Cardiac muscle cell (in vitro differentiated cells and primary cell): ENCODE results near the gene MZT2B. TPM values are rescaled to one million over a fixed set of nuclear protein-coding genes. Genes with fewer than 3 reads are reported as not detected.
"Not testable (repeated sequence)": the region's sequence is repeated elsewhere in the genome, so short reads cannot be mapped to it uniquely, and the experiment has no call there.

Source experiments
- DNase-seq, 2 donors: peaks; one replicate each; pipeline versions ENCODE4 v3.0.0 to v3.0.0-alpha.2; 2010 to 2017; ENCODE audit warnings: low read depth in 1 of 2, low spot score in 1 of 2
- H3K27ac ChIP-seq: fragments of 200-600 bp; sonication (generic); 2 replicates; pipeline ENCODE4 v1.5.1; 2016
- H3K27me3 ChIP-seq: fragments of 200-600 bp; sonication (generic); 2 replicates; pipeline ENCODE4 v1.6.0; 2016; ENCODE audit warnings: control low read depth
- H3K36me3 ChIP-seq: fragments of 200-600 bp; sonication (generic); 2 replicates; pipeline ENCODE4 v1.5.1; 2016; ENCODE audit warnings: control low read depth
- H3K4me1 ChIP-seq: fragments of 200-600 bp; sonication (generic); 2 replicates; pipeline ENCODE4 v1.8.1; 2017; ENCODE audit warnings: low read depth, mild to moderate bottlenecking, mixed run types
- H3K4me3 ChIP-seq: fragments of 200-600 bp; sonication (generic); 2 replicates; pipeline ENCODE4 v1.5.1; 2016; ENCODE audit warnings: mild to moderate bottlenecking
- H3K9me3 ChIP-seq: fragments of 200-600 bp; sonication (generic); 2 replicates; pipeline ENCODE4 v1.5.1; 2017; ENCODE audit warnings: low read depth, mild to moderate bottlenecking, control low read depth
- CTCF ChIP-seq: IDR thresholded peaks from 2 replicates; pipeline ENCODE4 v1.5.1; 2012; ENCODE audit warnings: low read depth, mild to moderate bottlenecking, low read length
- polyA plus RNA-seq: library from polyadenylated mRNA; unstranded; fragments of >200 nt; fragmentation: Nextera tagmentation; extraction: Ambion mirVana; gene quantifications from 2 replicates; pipeline ENCODE4 v1.2.1, GENCODE V29; 2016
- total RNA-seq: library from RNA; depleted of rRNA; stranded (reverse); fragments of >200 nt; gene quantifications from 2 replicates; pipeline ENCODE4 v1.2.3, GENCODE V29; 2016

MZT2B gene
- total and polyA plus RNA-seq, 2 experiments from 2014 or later, result 266 to 438 TPM

DNA sequence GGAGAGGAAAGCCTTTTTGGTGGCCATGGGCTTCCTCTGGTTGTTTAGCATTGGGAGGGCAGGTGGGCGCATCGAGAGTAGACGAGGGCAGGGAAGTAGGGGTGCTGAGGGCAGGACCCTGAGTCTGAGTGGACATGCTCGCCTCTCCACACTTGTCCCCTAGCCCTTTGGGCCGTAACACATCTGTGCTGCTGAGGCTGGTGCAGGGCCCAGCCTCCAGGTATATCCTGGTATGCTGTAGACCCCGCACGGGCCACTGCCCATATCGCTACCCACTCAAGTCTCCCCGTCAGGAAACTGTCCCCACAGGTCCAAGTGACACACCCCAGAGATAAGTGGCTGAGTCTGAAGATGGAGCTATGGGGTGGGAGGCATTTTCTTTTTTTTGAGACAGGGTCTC is 23.4 kb upstream of the MZT2B start:
- Histone ChIP-seq H3K4me1 (no peaks in the 10 kb centered on the region), H3K36me3 (no peaks in the 10 kb centered on the region)

GRCh38 chr2:130159376-130159775 is 22.7 kb upstream of the MZT2B start:
- not testable (repeated sequence) for H3K36me3 ChIP-seq, H3K9me3 ChIP-seq, H3K4me3 ChIP-seq, H3K27me3 ChIP-seq, DNase-seq, H3K27ac ChIP-seq, H3K4me1 ChIP-seq

More for the DNA sequence above, 23.4 kb upstream of the MZT2B start:
- no peak for DNase-seq
- Histone ChIP-seq H3K27me3 (no peaks in the 10 kb centered on the region), H3K9me3 (no peaks in the 10 kb centered on the region), H3K27ac (no peak overlapping the region), H3K4me3 (no peak overlapping the region)
- TF ChIP-seq CTCF, result no peak

- no peak overlapping the region for H3K4me3 ChIP-seq
- no peak overlapping the region for H3K27ac ChIP-seq
- no peaks in the 10 kb centered on the region for H3K36me3 ChIP-seq
- TF ChIP-seq CTCF, result no peak
- DNase-seq, result no peak
- H3K9me3 ChIP-seq, result no peaks in the 10 kb centered on the region
- H3K4me1 ChIP-seq, result no peaks in the 10 kb centered on the region
- no peaks in the 10 kb centered on the region for H3K27me3 ChIP-seq
These were observed 21.9 kb upstream of the MZT2B start for GRCh38 chr2:130160131-130160530.

- not testable (repeated sequence) for H3K4me3 ChIP-seq, H3K36me3 ChIP-seq, H3K27ac ChIP-seq, H3K27me3 ChIP-seq, H3K9me3 ChIP-seq, H3K4me1 ChIP-seq
- TF ChIP-seq CTCF, result peak; percentile 32
- peak in 1 of 2 donors; percentile 50 for DNase-seq
These were observed 21.0 kb upstream of the MZT2B start for GRCh38 chr2:130160838-130161705.

DNA sequence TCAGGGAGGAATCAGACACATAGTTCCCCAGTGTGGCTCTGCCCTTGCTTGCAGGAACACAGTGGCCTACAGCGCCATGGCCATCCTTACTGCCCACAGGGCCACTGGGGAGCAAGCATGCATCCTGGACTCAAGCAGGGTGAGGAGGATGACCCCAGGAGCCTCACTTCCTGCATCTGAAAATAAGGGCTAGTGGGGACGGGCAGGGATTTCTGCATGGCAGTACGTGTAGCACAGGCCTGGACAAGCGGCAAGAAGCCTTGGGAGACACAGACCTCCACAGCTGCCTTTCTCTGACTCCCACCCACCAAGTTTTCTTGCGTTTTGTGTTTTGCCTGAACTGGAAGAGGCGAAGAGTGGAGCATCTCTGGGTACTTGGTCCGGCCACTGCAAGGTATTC is 19.6 kb upstream of the MZT2B start:
- H3K4me3 ChIP-seq, H3K27me3 ChIP-seq, DNase-seq, H3K36me3 ChIP-seq, H3K9me3 ChIP-seq, H3K27ac ChIP-seq, H3K4me1 ChIP-seq: not testable (repeated sequence)

- Histone ChIP-seq H3K4me3 (no peak overlapping the region), H3K27ac (no peak overlapping the region), H3K4me1 (no peaks in the 10 kb centered on the region), H3K36me3 (no peaks in the 10 kb centered on the region), H3K9me3 (no peaks in the 10 kb centered on the region), H3K27me3 (no peaks in the 10 kb centered on the region)
- no peak for TF ChIP-seq CTCF
- no peak for DNase-seq
These were observed 19.1 kb upstream of the MZT2B start for GRCh38 chr2:130162968-130163367.
